GM23338 (cell line): Measurements from ENCODE around the gene SASH1. TPM values are rescaled to one million over a fixed set of nuclear protein-coding genes. Genes with fewer than 3 reads are reported as not detected.

Source experiments
- ATAC-seq: fragments of 200-7000 bp; cut with Tn5 transposase; 3 replicates; pipeline ENCODE4 v1.9.1; 2020
- DNase-seq: peaks from one replicate; pipeline ENCODE4 v3.0.0-alpha.2; 2015; ENCODE audit warnings: low spot score
- H2AFZ ChIP-seq: fragments of 200-600 bp; sonication (generic); 2 replicates; pipeline ENCODE4 v1.8.0; 2016; ENCODE audit warnings: antibody characterized with exemption, mild to moderate bottlenecking, moderate library complexity
- H3F3A ChIP-seq: fragments of 200-600 bp; sonication (generic); replicated peaks from 2 replicates; pipeline ENCODE4 v1.8.0; 2017; ENCODE audit warnings: antibody characterized with exemption, mixed run types, low read depth
- H3K27ac ChIP-seq: fragments of 200-600 bp; sonication (generic); 2 replicates; pipeline ENCODE4 v1.6.1; 2016; ENCODE audit warnings: low read depth
- H3K27me3 ChIP-seq: fragments of 200-600 bp; sonication (generic); 2 replicates; pipeline ENCODE4 v1.8.0; 2016; ENCODE audit warnings: mild to moderate bottlenecking, mixed run types, moderate library complexity; ENCODE audit not compliant: insufficient read depth
- H3K36me3 ChIP-seq: fragments of 200-600 bp; sonication (generic); 2 replicates; pipeline ENCODE4 v1.8.0; 2016; ENCODE audit warnings: mild to moderate bottlenecking; ENCODE audit not compliant: insufficient read depth
- H3K4me1 ChIP-seq: fragments of 200-600 bp; sonication (generic); 2 replicates; pipeline ENCODE4 v1.8.0; 2016; ENCODE audit warnings: mild to moderate bottlenecking, moderate library complexity; ENCODE audit not compliant: insufficient read depth
- H3K4me2 ChIP-seq: fragments of 200-600 bp; sonication (generic); 2 replicates; pipeline ENCODE4 v1.7.1; 2017; ENCODE audit warnings: mixed run types
- H3K4me3 ChIP-seq: fragments of 200-600 bp; sonication (generic); 2 replicates; pipeline ENCODE4 v1.6.1; 2016; ENCODE audit warnings: mixed run types
- H3K79me2 ChIP-seq: fragments of 200-600 bp; sonication (generic); replicated peaks from 2 replicates; pipeline ENCODE4 v1.8.0; 2017; ENCODE audit warnings: mild to moderate bottlenecking; ENCODE audit not compliant: insufficient read depth
- H3K9me2 ChIP-seq: fragments of 200-600 bp; sonication (generic); 2 replicates; pipeline ENCODE4 v1.8.0; 2017; ENCODE audit not compliant: insufficient read depth
- H4K20me1 ChIP-seq: fragments of 200-600 bp; sonication (generic); replicated peaks from 2 replicates; pipeline ENCODE4 v1.8.0; 2017; ENCODE audit warnings: mild to moderate bottlenecking; ENCODE audit not compliant: insufficient read depth
- H3K27ac Mint-ChIP-seq: 2 replicates; pipeline ENCODE4 v1.8.0; 2020; ENCODE audit warnings: inconsistent platforms, mild to moderate bottlenecking, moderate library complexity, mixed read lengths
- H3K27me3 Mint-ChIP-seq: 3 replicates; pipeline ENCODE4 v1.8.0; 2022; ENCODE audit warnings: low read depth, mild to moderate bottlenecking, moderate library complexity, mixed read lengths, inconsistent platforms; ENCODE audit not compliant: insufficient read depth, poor library complexity
- H3K36me3 Mint-ChIP-seq: 3 replicates; pipeline ENCODE4 v1.8.0; 2021; ENCODE audit warnings: low read depth, mild to moderate bottlenecking, inconsistent platforms, moderate library complexity, mixed read lengths
- H3K4me1 Mint-ChIP-seq: 3 replicates; pipeline ENCODE4 v1.8.0; 2020; ENCODE audit warnings: mild to moderate bottlenecking, inconsistent platforms, mixed read lengths
- H3K4me3 Mint-ChIP-seq: 3 replicates; pipeline ENCODE4 v1.8.0; 2021; ENCODE audit warnings: moderate library complexity, mild to moderate bottlenecking, inconsistent platforms, mixed read lengths
- H3K9me3 Mint-ChIP-seq: 3 replicates; pipeline ENCODE4 v1.8.0; 2020; ENCODE audit warnings: moderate library complexity, mild to moderate bottlenecking, inconsistent platforms, mixed read lengths
- ETS1 ChIP-seq: IDR thresholded peaks from 2 replicates; pipeline ENCODE4 v1.6.1; 2016; ENCODE audit warnings: antibody characterized with exemption
- EZH2 ChIP-seq: fragments of 200-600 bp; sonication (generic); IDR thresholded peaks from one replicate; pipeline ENCODE4 v1.8.0; 2017; ENCODE audit warnings: antibody characterized with exemption, mild to moderate bottlenecking, low read depth; ENCODE audit not compliant: unreplicated experiment
- EZH2phosphoT487 ChIP-seq: fragments of 200-600 bp; sonication (generic); IDR thresholded peaks from one replicate; pipeline ENCODE4 v1.8.1; 2018; ENCODE audit warnings: antibody characterized with exemption; ENCODE audit not compliant: unreplicated experiment
- JUNB ChIP-seq: IDR thresholded peaks from one replicate; pipeline ENCODE4 v1.6.1; 2016; ENCODE audit warnings: antibody characterized with exemption; ENCODE audit not compliant: unreplicated experiment
- REST ChIP-seq: IDR thresholded peaks from one replicate; pipeline ENCODE4 v1.6.1; 2018; ENCODE audit warnings: antibody characterized with exemption; ENCODE audit not compliant: unreplicated experiment
- ZNF114 ChIP-seq: fragments of 250-450 bp; sonication (Bioruptor Pico); IDR thresholded peaks from 2 replicates; pipeline ENCODE4 v1.5.0; 2020; ENCODE audit warnings: mild to moderate bottlenecking, moderate library complexity
- ZNF462 ChIP-seq: fragments of 250-450 bp; sonication (Bioruptor Pico); IDR thresholded peaks from 2 replicates; pipeline ENCODE4 v1.5.0; 2020; ENCODE audit warnings: mild to moderate bottlenecking, moderate library complexity
- polyA plus RNA-seq: library from polyadenylated mRNA; unstranded; fragments of >200 nt; fragmentation: Nextera tagmentation; extraction: Ambion mirVana; gene quantifications from 2 replicates; pipeline ENCODE4 v1.2.1, GENCODE V29; 2016
- total RNA-seq: library from RNA; depleted of rRNA; stranded (reverse); fragments of >200 nt; shearing (Covaris generic); gene quantifications from 2 replicates; pipeline ENCODE4 v1.2.3, GENCODE V29; 2014

The SASH1 gene
- total and polyA plus RNA-seq, 2 experiments from 2014 or later: 8.2 to 30.2 TPM

- H3K4me3 ChIP-seq: no peak overlapping the region
- H3K27ac ChIP-seq: no peak overlapping the region
- no peak overlapping the region for H3K4me3 Mint-ChIP-seq
- H3K36me3 ChIP-seq: no peaks in the 10 kb centered on the region
- H3K27ac Mint-ChIP-seq: no peak overlapping the region; the same call in 1 of the 2 replicates
- H3K27me3 Mint-ChIP-seq: no peaks in the 10 kb centered on the region
- H2AFZ ChIP-seq: no peak overlapping the region
- no peaks in the 10 kb centered on the region for H3K27me3 ChIP-seq
- H3K9me2 ChIP-seq: no peaks in the 10 kb centered on the region
- H3K9me3 Mint-ChIP-seq: no peaks in the 10 kb centered on the region
- H3K4me2 ChIP-seq: no peak overlapping the region
- DNase-seq (no peak), ATAC-seq (no peak)
- no peaks in the 10 kb centered on the region; the same call in 2 of the 3 replicates for H3K36me3 Mint-ChIP-seq
- TF ChIP-seq ZNF114 (CRISPR knock-in tag): no peak
- TF ChIP-seq JUNB: no peak
- no peak for TF ChIP-seq ETS1
- TF ChIP-seq ZNF462 (CRISPR knock-in tag): no peak
- H3K79me2 ChIP-seq: 0 out of 2 replicates have a peak, but pooled peaks cover 6% of the 10 kb centered on the region
- peaks cover 8% of the 10 kb centered on the region; the same call in 1 of the 2 replicates for H4K20me1 ChIP-seq
- H3K4me1 Mint-ChIP-seq: peaks cover 31% of the 10 kb centered on the region
- no peaks in the 10 kb centered on the region for H3F3A ChIP-seq
- H3K4me1 ChIP-seq: peaks cover 19% of the 10 kb centered on the region
Measured at GRCh38 chr6:148465670-148466069, 123.0 kb downstream of the SASH1 start.

- no peak overlapping the region for H3K27ac ChIP-seq
- peaks cover 36% of the 10 kb centered on the region for H3K4me1 Mint-ChIP-seq
- ATAC-seq: no peak; the same call in 2 of the 3 replicates
- TF ChIP-seq EZH2phosphoT487 (no peak), EZH2 (no peak), REST (no peak), ETS1 (no peak), ZNF114 (CRISPR knock-in tag) (no peak)
Measured at GRCh38 chr6:148466158-148466557, 123.5 kb downstream of the SASH1 start.

More at GRCh38 chr6:148466158-148466557, 123.5 kb downstream of the SASH1 start:
- Histone ChIP-seq H3K36me3 (no peaks in the 10 kb centered on the region), H4K20me1 (peaks cover 8% of the 10 kb centered on the region; the same call in 1 of the 2 replicates), H3F3A (no peaks in the 10 kb centered on the region), H3K79me2 (0 out of 2 replicates have a peak, but pooled peaks cover 6% of the 10 kb centered on the region), H3K4me2 (no peak overlapping the region), H2AFZ (no peak overlapping the region), H3K4me1 (peaks cover 23% of the 10 kb centered on the region), H3K9me2 (no peaks in the 10 kb centered on the region), H3K27me3 (no peaks in the 10 kb centered on the region), H3K4me3 (no peak overlapping the region)
- Mint-ChIP-seq H3K27me3 (no peaks in the 10 kb centered on the region), H3K36me3 (no peaks in the 10 kb centered on the region; the same call in 2 of the 3 replicates), H3K27ac (no peak overlapping the region; the same call in 1 of the 2 replicates), H3K9me3 (no peaks in the 10 kb centered on the region), H3K4me3 (no peak overlapping the region)
- no peak for DNase-seq
